Body of pancreas (tissue), 4 donors: ENCODE results near the gene MDM1.

Experiments
- CTCF ChIP-seq, 7 experiments: fragments of 450-650 bp in 4 of 7; fragments of 200-600 bp in 3 of 7; sonication (generic) in 3 of 7; IDR thresholded peaks; one replicate each; pipeline ENCODE4 v1.5.1; 2016 to 2019; ENCODE audit warnings: antibody characterized with exemption in 7 of 7
- POLR2A ChIP-seq, 3 donors: fragments of 450-650 bp; IDR thresholded peaks; one replicate each; pipeline ENCODE4 v1.6.1; 2016; ENCODE audit warnings: antibody characterized with exemption in 3 of 3, mild to moderate bottlenecking in 2 of 3

- TF ChIP-seq POLR2A (IDR thresholded peaks at IDR 0.05) (no peak), CTCF (IDR thresholded peaks at IDR 0.05) (no peak)
These were observed 25.6 kb downstream of the MDM1 start for GRCh38 chr12:68306564-68306963.
